Esophagus muscularis mucosa (tissue), 2 donors: ENCODE data around the gene BLM.

ENCODE experiments used
- EP300 ChIP-seq: sonication (generic); formaldehyde crosslinking; IDR thresholded peaks from one replicate; pipeline ENCODE4 v1.6.1; 2017; ENCODE audit warnings: antibody characterized with exemption
- POLR2A ChIP-seq: fragments of 450-650 bp; IDR thresholded peaks from one replicate; pipeline ENCODE4 v1.6.1; 2017; ENCODE audit warnings: antibody characterized with exemption, moderate library complexity, mild to moderate bottlenecking, low read depth

DNA sequence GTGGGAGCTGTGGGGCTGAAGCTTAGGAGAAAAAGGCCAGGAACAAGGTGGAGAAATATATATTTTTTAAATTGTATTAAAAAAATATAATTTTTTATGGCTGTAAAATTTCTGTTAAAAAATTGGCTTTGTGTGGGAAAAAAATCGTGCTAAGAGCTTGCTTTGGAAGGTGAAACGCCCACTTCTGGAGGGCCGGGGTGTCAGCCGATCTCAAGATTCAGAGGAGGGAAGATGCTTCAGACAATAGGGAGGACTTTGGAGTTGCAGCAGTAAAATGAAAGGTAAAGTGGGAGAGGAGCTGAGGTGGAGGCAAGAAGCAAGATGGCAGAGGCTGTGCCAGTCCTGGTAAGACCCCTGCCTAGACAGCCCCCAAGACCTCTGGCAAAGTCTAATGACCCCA, 45.9 kb upstream of the BLM start:
- TF ChIP-seq EP300 (no peak), POLR2A (no peak)
